Measurements from ENCODE around the gene C9orf43. TPM values are rescaled to one million over a fixed set of nuclear protein-coding genes. Genes with fewer than 3 reads are reported as not detected.
"Not testable (repeated sequence)": the region's sequence is repeated elsewhere in the genome, so short reads cannot be mapped to it uniquely, and the experiment has no call there.

C9orf43 gene
- total RNA-seq, 1 donor from 2014 or later = 0.37 TPM

DNA sequence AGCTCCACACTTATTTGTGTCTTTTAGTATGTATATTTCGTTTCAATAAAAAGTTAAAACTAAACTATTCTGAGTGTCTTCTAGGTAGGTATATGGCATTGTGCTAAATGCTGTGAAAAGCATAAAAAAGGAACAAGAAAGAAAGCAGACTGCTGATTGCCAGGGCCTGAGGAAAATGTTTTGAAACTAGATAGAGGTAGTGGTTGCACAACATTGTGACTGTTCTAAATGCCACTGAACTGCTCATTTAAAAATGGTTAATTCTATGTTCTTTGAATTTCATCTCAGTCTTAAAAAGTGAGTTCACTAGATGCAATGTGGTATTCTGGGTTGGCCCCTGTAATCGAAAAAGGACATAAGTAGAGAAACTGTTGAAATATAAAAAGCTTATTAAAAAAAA lies 6.9 kb upstream of the C9orf43 start:
- Mint-ChIP-seq H3K36me3 (ENCODE audit: low read depth) (peaks cover 4% of the 10 kb centered on the region), H3K27me3 (ENCODE audit: low read depth) (no peaks in the 10 kb centered on the region), H3K4me1 (ENCODE audit: low read depth) (peaks cover 27% of the 10 kb centered on the region), H3K27ac (ENCODE audit: unreplicated experiment) (no peak overlapping the region), H3K9me3 (ENCODE audit: low read depth) (no peaks in the 10 kb centered on the region), H3K4me3 (ENCODE audit: unreplicated experiment) (no peak overlapping the region)
- TF ChIP-seq, protein P1, sequence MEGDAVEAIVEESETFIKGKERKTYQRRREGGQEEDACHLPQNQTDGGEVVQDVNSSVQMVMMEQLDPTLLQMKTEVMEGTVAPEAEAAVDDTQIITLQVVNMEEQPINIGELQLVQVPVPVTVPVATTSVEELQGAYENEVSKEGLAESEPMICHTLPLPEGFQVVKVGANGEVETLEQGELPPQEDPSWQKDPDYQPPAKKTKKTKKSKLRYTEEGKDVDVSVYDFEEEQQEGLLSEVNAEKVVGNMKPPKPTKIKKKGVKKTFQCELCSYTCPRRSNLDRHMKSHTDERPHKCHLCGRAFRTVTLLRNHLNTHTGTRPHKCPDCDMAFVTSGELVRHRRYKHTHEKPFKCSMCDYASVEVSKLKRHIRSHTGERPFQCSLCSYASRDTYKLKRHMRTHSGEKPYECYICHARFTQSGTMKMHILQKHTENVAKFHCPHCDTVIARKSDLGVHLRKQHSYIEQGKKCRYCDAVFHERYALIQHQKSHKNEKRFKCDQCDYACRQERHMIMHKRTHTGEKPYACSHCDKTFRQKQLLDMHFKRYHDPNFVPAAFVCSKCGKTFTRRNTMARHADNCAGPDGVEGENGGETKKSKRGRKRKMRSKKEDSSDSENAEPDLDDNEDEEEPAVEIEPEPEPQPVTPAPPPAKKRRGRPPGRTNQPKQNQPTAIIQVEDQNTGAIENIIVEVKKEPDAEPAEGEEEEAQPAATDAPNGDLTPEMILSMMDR (IDR thresholded peaks at IDR 0.05) = no peak
- DNase-seq (ENCODE audit: low spot score) = no peak

DNA sequence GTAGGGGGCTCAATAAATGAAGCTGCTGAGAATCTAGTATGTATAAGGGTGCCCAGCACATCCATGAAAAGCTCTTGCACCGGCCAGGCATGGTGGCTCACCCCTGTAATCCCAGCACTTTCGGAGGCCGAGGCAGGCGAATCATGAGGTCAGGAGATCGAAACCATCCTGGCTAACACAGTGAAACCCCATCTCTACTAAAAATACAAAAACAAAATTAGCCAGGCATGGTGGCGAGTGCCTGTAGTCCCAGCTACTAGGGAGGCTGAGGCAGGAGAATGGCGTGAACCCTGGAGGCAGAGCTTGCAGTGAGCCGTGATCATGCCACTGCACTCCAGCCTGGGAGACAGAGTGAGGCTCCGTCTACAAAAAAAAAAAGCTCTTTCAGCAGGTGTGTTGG lies 4.2 kb upstream of the C9orf43 start:
- H3K36me3 Mint-ChIP-seq (ENCODE audit: low read depth); H3K4me3 Mint-ChIP-seq (ENCODE audit: unreplicated experiment); DNase-seq (ENCODE audit: low spot score); H3K27me3 Mint-ChIP-seq (ENCODE audit: low read depth); H3K9me3 Mint-ChIP-seq (ENCODE audit: low read depth): not testable (repeated sequence)
- peaks cover 22% of the 10 kb centered on the region for H3K4me1 Mint-ChIP-seq (ENCODE audit: low read depth)
- H3K27ac Mint-ChIP-seq (ENCODE audit: unreplicated experiment) = peak overlapping the region; percentile 38

DNA sequence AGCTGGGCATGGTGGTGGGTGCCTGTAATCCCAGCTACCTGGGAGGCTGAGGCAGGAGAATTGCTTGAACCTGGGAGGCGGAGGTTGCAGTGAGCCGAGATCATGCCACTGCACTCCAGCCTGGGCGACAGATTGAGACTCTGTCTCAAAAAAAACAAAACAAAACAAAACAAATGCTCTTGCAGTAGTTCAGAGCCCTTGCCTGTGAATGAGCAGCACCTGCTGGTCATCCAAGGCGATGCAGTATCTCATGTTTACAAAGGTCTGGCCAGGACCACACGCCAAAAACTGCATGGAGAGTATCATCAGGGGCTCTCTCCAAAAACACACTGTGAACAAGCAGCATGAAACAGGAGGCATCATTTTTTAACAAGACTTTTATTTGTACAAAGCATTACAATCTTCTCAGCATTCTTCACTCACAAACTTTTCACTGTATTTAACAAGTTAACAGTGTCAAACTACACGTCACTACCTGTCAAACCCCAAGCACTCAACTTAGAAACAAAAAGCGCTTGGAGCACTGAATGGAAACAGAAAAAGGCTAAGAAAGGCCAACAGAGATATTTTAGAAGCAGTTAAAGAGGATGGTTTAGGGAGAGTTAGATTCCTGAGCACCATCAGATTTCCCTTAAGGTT lies 3.6 kb upstream of the C9orf43 start:
- H3K4me3 Mint-ChIP-seq (ENCODE audit: unreplicated experiment); H3K9me3 Mint-ChIP-seq (ENCODE audit: low read depth): not testable (repeated sequence)
- peaks cover 17% of the 10 kb centered on the region for H3K4me1 Mint-ChIP-seq (ENCODE audit: low read depth)

DNA sequence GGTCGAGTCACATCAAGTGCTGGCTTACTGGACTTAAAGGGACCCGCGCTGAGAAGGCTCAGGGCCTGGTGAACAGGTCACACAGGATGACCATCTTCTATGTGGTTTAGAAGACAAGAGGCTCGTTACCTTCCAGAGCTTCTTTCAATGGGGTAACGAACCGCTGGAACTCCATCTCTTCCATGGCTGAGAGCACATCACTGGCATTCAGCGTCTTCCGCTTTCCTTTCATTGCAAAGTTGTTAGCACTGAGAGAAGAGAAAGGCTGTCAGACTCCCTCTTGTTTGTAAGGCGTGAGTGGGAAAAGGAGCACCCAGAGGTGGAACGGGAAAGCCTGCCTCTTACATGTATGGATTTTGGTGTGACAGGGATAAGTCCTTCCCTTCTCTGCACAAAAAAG lies 1.1 kb upstream of the C9orf43 start:
- Mint-ChIP-seq H3K36me3 (ENCODE audit: low read depth) (peaks cover 7% of the 10 kb centered on the region), H3K4me3 (ENCODE audit: unreplicated experiment) (peak overlapping the region; percentile 94), H3K27me3 (ENCODE audit: low read depth) (no peaks in the 10 kb centered on the region), H3K27ac (ENCODE audit: unreplicated experiment) (peak overlapping the region; percentile 99), H3K9me3 (ENCODE audit: low read depth) (no peaks in the 10 kb centered on the region), H3K4me1 (ENCODE audit: low read depth) (peaks cover 17% of the 10 kb centered on the region)
- no peak for DNase-seq (ENCODE audit: low spot score)
- TF ChIP-seq, protein P1 (IDR thresholded peaks at IDR 0.05) = no peak

More for the DNA sequence above, 3.6 kb upstream of the C9orf43 start:
- H3K27me3 Mint-ChIP-seq (ENCODE audit: low read depth); DNase-seq (ENCODE audit: low spot score); H3K36me3 Mint-ChIP-seq (ENCODE audit: low read depth): not testable (repeated sequence)
- H3K27ac Mint-ChIP-seq (ENCODE audit: unreplicated experiment) = peak overlapping the region; percentile 38
- TF ChIP-seq, protein P1 (IDR thresholded peaks at IDR 0.05) = peak; percentile 83

DNA sequence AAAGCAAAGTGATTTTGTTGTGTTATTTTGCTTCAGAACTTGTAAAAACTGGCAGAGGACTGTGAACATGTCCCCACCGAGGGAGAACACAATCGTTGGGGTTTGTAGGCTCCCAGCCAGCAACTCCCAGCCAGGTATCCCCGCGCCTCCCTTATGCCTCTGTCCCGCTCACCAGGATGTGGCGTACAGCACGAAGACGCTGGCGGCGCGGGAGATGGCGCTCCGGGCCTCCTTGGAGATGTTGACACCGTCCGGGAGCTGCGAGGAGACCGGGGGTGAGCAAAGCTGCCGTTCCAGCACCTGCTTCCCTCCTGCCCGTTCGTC lies 702 bp upstream of the C9orf43 start:
- TF ChIP-seq, protein P1 (IDR thresholded peaks at IDR 0.05) = no peak
- Mint-ChIP-seq H3K27me3 (ENCODE audit: low read depth) (no peaks in the 10 kb centered on the region), H3K27ac (ENCODE audit: unreplicated experiment) (peak overlapping the region; percentile 99), H3K4me3 (ENCODE audit: unreplicated experiment) (peak overlapping the region; percentile 94), H3K4me1 (ENCODE audit: low read depth) (peaks cover 17% of the 10 kb centered on the region), H3K9me3 (ENCODE audit: low read depth) (no peaks in the 10 kb centered on the region), H3K36me3 (ENCODE audit: low read depth) (peaks cover 7% of the 10 kb centered on the region)
- DNase-seq (ENCODE audit: low spot score) = no peak

DNA sequence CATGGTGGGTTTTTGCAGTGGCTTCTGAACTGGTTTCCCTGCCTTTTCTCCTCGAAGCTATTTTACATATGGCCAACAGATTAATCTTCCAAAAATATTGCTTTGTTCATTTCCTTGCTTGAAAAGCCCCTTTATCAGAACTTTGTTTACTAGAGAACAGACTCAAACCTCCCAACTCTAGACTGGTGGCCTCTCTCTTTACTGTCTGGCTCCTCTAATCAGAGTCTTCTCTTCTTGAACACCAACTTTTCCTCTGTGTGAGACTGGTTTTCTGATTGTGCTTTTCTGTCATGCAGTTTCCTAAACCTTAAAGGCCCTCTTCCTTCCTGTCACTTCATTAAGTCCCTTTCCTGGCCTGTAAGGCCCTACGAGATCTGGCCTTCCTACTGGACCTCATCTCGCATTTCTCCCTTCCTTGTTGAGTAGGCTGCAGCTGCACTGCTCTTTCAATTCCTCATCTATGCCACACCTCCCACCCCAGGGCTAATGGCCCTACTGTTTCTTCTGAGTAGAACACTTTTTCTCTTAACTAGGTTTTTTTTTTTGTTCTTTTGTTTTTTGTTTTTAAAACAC lies 5.7 kb downstream of the C9orf43 start:
- Mint-ChIP-seq H3K4me3 (ENCODE audit: unreplicated experiment) (no peak overlapping the region), H3K27me3 (ENCODE audit: low read depth) (no peaks in the 10 kb centered on the region), H3K9me3 (ENCODE audit: low read depth) (no peaks in the 10 kb centered on the region), H3K36me3 (ENCODE audit: low read depth) (no peaks in the 10 kb centered on the region), H3K4me1 (ENCODE audit: low read depth) (no peaks in the 10 kb centered on the region), H3K27ac (ENCODE audit: unreplicated experiment) (no peak overlapping the region)
- TF ChIP-seq, protein P1 (IDR thresholded peaks at IDR 0.05) = no peak
- no peak for DNase-seq (ENCODE audit: low spot score)

All from chondrocyte (in vitro differentiated cells).